Fibroblast of skin of scalp (primary cell): ENCODE results near the gene ADAP1.

Experiments used
- DNase-seq: peaks from one replicate; pipeline ENCODE4 v3.0.0-alpha.2; 2013

Gene ADAP1

GRCh38 chr7:921071-921461, 33.4 kb downstream of the ADAP1 start:
- DNase-seq, result no peak

DNA sequence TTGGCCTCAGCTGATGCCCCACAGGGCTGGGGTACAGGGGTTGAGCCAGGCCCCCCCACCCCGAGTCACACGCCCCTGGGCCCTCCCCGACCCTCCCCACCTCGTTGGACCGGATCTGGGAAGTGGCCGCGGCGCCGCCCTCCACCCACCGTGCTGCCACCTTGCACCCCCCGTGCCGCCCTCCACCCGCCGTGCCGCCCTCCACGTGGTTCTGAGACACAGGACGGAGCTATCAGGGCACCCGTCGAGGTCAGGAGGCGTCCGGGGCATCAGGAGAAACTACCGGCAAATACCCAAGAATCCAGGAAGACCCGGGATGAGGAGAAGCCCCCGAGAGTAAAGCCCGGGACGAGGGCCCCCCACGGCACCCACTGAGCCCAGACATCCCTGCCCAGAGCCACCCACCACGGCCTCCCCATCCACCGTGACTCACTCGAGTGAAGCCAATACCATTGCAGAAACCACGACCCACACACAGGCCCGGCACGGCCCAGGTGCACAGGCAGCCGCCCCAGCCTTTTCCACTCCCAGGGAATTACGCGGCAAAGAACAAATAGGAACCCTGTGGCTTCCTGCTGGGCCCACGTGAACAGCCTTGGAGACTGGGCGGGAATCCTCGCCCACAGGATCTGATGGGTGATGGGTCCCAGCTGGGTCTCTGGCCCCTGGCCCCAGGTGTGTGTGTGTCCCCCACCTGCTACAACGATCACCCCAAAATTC, 34.0 kb downstream of the ADAP1 start:
- no peak for DNase-seq

GRCh38 chr7:919924-920341, 34.5 kb downstream of the ADAP1 start:
- DNase-seq, result no peak

DNA sequence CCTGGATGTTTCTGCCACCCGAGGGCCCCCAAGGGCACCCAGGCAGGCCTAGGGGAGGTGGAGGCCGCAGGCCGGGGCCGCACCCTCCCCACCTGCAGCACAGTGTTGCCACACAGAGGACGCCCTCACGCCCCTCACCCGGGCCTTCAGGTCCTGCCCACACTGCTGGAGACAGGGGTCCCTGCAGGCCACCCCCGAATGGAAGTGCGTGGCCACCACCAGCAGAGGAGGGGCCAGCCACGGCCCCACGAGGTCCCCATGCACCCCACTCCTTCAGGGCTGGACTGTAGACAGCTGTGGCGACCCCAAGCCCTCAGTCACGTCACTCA, 35.4 kb downstream of the ADAP1 start:
- no peak for DNase-seq

DNA sequence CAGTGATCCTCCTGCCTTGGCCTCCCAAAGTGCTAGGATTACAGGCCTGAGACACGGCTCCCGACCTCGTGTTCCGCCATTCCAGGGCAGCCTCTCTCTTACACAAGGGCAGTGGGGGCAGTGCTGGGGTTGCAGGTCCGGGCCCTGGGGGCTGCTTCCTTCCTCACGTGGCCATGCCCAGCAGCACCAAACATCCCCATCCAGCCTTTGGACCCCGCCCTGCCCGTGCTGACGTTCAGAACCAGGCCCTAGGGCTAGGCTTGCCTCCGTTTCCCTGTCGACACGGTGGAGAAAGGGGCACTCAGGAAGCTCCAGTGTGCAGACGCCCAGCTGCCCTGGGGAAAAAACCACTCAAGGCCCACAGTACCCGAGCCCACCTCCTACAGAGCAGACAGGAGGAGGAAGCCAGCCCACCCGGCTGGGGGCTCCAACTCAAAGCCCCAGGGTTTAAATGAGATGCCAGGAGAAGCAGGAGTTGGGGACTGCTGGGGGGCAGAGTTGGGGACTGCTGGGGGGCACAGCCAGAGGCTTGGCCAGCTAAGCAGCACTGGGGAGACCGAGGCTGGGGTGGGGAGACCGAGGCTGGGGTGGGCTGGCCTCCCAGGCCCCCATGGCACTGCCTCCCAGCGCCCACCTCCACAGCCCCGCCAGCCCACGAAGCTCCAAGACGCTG, 35.9 kb downstream of the ADAP1 start:
- no peak for DNase-seq

DNA sequence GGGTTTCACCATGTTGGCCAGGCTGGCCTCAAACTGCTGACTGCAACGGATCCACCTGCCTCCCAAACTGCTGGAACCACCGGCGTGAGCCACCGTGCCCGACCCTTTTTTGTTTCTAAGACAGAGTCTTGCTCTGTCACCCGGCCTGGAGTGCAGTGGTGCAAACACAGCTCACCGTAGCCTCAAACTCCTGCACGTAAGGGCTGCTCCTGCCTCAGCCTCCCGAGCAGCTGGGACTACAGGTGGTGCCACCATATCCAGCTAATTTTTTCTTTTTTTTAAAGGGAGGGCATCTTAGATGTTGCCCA, 36.4 kb downstream of the ADAP1 start:
- DNase-seq, result no peak

GRCh38 chr7:917255-918117, 37.0 kb downstream of the ADAP1 start:
- DNase-seq, result no peak

DNA sequence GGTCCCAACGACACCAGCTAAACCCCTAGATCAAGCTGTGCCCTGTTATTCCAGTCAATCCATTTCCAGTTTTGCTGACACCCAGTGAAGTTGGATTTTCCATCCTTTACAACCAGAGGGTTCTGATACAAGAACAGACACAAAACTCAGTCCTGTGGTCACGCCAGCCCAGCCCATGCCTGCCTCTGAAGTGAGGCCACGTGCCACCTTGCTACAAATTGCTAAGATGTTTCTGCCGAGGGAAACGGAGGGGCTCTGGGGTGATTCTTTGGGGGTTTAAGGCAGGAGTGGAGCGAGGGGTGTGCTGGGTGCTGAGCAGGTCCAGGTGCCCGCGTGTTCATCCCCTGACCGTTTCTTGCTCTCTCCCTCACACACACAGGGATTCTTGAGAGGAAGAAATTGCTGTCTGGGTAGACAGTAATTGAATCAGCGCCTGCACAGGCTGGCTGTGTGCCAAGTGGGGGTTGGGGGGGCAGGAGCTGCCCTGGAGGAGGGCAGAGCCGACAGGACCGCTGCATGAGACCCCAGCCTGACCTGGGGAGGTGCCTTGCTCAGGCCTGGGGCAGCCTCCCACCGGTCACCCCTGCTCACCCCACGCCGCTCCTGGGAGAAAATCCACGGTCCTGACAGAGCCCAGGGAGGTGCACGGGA, 38.1 kb downstream of the ADAP1 start:
- no peak for DNase-seq

- DNase-seq, result no peak
Observed at GRCh38 chr7:915291-916218, 38.9 kb downstream of the ADAP1 start.

DNA sequence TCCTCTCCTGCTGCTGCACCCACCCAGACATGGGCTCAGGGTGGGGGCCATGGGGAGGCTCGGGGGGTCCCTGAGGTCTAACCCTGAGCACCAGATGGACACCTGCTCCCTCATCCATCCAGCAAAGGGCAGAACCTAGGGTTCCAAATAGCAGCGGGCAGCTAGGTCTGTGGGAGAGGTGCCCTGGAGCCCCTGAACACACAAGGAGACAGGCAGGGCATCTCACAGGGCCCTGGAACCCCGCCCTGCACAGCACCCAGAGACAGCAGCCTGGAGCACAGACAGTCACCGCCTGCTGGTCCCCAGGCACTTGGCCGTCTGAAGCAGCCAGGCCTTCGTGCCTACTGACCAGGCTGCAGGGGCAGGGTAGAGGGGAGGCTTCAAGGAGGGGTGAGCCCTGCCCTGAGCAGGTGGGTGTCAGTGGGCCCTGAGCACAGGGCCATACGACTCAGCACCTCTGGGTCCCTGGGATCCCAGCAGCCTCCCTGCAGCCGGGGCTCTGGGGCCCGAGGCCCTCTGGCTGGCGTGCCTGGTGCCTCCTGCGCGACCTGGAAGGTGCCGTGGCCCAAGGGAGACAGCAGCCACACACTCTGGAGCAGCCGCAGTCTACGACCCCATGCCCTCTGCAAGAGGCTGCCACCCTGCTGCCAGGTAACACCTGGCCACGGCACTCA, 39.8 kb downstream of the ADAP1 start:
- no peak for DNase-seq

GRCh38 chr7:913736-914520, 40.6 kb downstream of the ADAP1 start:
- no peak for DNase-seq

- no peak for DNase-seq
Observed at GRCh38 chr7:911791-912480, 42.5 kb downstream of the ADAP1 start.

GRCh38 chr7:910931-911431, 43.5 kb downstream of the ADAP1 start:
- no peak for DNase-seq

- DNase-seq, result no peak
Observed at GRCh38 chr7:910441-910861, 44.0 kb downstream of the ADAP1 start.

- peak; percentile 35 for DNase-seq
Observed at GRCh38 chr7:909358-910329, 44.8 kb downstream of the ADAP1 start.

- peak; percentile 45 for DNase-seq
Observed at GRCh38 chr7:908591-909357, 45.7 kb downstream of the ADAP1 start.

DNA sequence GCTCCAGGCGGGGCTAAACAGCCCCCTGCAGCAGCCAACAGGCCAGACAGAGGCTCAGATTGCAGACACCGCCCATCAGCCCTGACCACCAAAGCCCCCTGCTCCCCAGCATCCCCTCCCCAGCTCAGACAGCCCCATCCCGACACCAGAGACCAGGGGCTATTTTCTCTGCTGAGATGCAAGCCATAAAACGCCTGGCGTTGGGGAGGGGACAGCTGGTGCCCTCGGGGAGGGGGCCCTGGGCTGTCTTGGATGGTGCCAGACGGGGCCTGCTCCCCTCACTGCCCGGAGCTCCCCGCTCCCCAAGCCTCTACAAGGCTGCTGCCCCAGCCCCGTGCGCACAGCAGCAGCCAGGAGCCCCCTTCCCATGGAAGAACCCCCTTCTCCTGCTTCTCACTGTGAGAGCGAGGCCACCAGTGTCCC, 46.3 kb downstream of the ADAP1 start:
- DNase-seq, result no peak
